H1 (cell line): ENCODE measurements around the gene ATP5PF. TPM values are rescaled to one million over a fixed set of nuclear protein-coding genes. Genes with fewer than 3 reads are reported as not detected.

ENCODE experiments used
- CTCF ChIA-PET: fragments of 300-600 bp; sonication (Branson Sonifier 250); formaldehyde crosslinking; loops from one replicate; lab custom pipeline; 2021; ENCODE audit not compliant: partially characterized antibody; lab: Charles Lee
- POLR2A ChIA-PET: fragments of 300-600 bp; sonication (Branson Sonifier 250); formaldehyde crosslinking; loops from one replicate; lab custom pipeline; 2021; ENCODE audit warnings: inconsistent platforms; ENCODE audit not compliant: partially characterized antibody; lab: Charles Lee
- DNase-seq, 2 experiments: peaks; one replicate each; pipeline versions ENCODE4 v3.0.0 to v3.0.0-alpha.2; 2010 to 2022; ENCODE audit warnings: low spot score in 2 of 2, low read depth in 1 of 2, mixed read lengths in 1 of 2
- FAIRE-seq: peaks from 2 replicates; lab custom pipeline; 2011; peaks lifted over from hg19 to GRCh38; lab: Jason Lieb, UNC
- H2AFZ ChIP-seq: 2 replicates; pipeline ENCODE4 v1.8.1; 2012; ENCODE audit warnings: low read length, inconsistent platforms
- H2AK5ac ChIP-seq: 2 replicates; pipeline ENCODE4 v1.6.1; 2013; ENCODE audit warnings: low read depth, low read length
- H2BK120ac ChIP-seq: replicated peaks from 2 replicates; pipeline ENCODE3; 2013; ENCODE audit warnings: low read depth, low read length, inconsistent platforms
- H2BK12ac ChIP-seq: 2 replicates; pipeline ENCODE4 v1.6.1; 2013; ENCODE audit warnings: low read depth, low read length
- H2BK15ac ChIP-seq: 2 replicates; pipeline ENCODE4 v1.6.1; 2013; ENCODE audit warnings: low read length
- H2BK20ac ChIP-seq: 2 replicates; pipeline ENCODE4 v1.6.1; 2013; ENCODE audit warnings: low read length
- H2BK5ac ChIP-seq: 2 replicates; pipeline ENCODE4 v1.6.1; 2013; ENCODE audit warnings: low read depth, low read length
- H3K14ac ChIP-seq: 2 replicates; pipeline ENCODE4 v1.6.1; 2013; ENCODE audit warnings: inconsistent platforms; ENCODE audit not compliant: insufficient read length
- H3K18ac ChIP-seq: 2 replicates; pipeline ENCODE4 v1.6.1; 2013; ENCODE audit warnings: low read length; ENCODE audit errors: extremely low read depth
- H3K23ac ChIP-seq: 2 replicates; pipeline ENCODE4 v1.6.1; 2013; ENCODE audit warnings: inconsistent platforms; ENCODE audit not compliant: insufficient read length
- H3K23me2 ChIP-seq: 2 replicates; pipeline ENCODE4 v1.6.1; 2013; ENCODE audit warnings: low read depth, low read length
- H3K27ac ChIP-seq: 2 replicates; pipeline ENCODE4 v1.6.1; 2011; ENCODE audit warnings: low read depth, low read length, inconsistent platforms
- H3K27me3 ChIP-seq, 4 experiments: replicated peaks in 1 of 4; 1 replicate in 1 of 4; 2 replicates in 3 of 4; pipeline versions ENCODE4 v1.6.1 to v1.8.1; 2011 to 2013; ENCODE audit warnings: low read length in 3 of 4, mild to moderate bottlenecking in 3 of 4, inconsistent platforms in 2 of 4, mixed read lengths in 2 of 4, moderate library complexity in 1 of 4; ENCODE audit not compliant: control insufficient read depth in 3 of 4, insufficient read depth in 3 of 4; ENCODE audit errors: extremely low read depth in 1 of 4
- H3K36me3 ChIP-seq, 4 experiments: 2 replicates each; pipeline versions ENCODE4 v1.6.1 to v1.8.1; 2011 to 2013; ENCODE audit warnings: mild to moderate bottlenecking in 4 of 4, low read length in 3 of 4, moderate library complexity in 2 of 4, control low read depth in 1 of 4, inconsistent platforms in 1 of 4; ENCODE audit not compliant: insufficient read depth in 4 of 4, control insufficient read depth in 2 of 4
- H3K4ac ChIP-seq: replicated peaks from 2 replicates; pipeline ENCODE3; 2013; ENCODE audit warnings: low read length, low read depth, mixed read lengths, inconsistent platforms; ENCODE audit not compliant: insufficient read length
- H3K4me1 ChIP-seq, 4 experiments: replicated peaks in 1 of 4; 1 replicate in 1 of 4; 2 replicates in 3 of 4; pipeline versions ENCODE4 v1.6.1 to v1.8.1; 2011 to 2013; ENCODE audit warnings: low read length in 3 of 4, inconsistent platforms in 2 of 4, mixed read lengths in 1 of 4; ENCODE audit not compliant: insufficient read depth in 4 of 4, control insufficient read depth in 3 of 4
- H3K4me2 ChIP-seq, 2 experiments: 2 replicates each; pipeline versions ENCODE4 v1.6.1 to v1.8.1; 2011 to 2013; ENCODE audit warnings: low read depth in 2 of 2, low read length in 2 of 2, control low read depth in 1 of 2, inconsistent platforms in 1 of 2, mild to moderate bottlenecking in 1 of 2; ENCODE audit not compliant: insufficient read depth in 1 of 2
- H3K4me3 ChIP-seq, 4 experiments: fragments of 200-600, 300-600 bp in 1 of 4; sonication (generic), shearing (Covaris generic), sonication (Bioruptor Twin) in 1 of 4; 2 replicates each; pipeline versions ENCODE4 v1.5.1 to v1.8.1; 2011 to 2016; ENCODE audit warnings: low read length in 4 of 4, low read depth in 3 of 4, control low read depth in 2 of 4, inconsistent platforms in 2 of 4, mild to moderate bottlenecking in 2 of 4, mixed read lengths in 1 of 4, moderate library complexity in 1 of 4; ENCODE audit not compliant: insufficient read depth in 2 of 4; ENCODE audit errors: extremely low read depth in 1 of 4
- H3K56ac ChIP-seq: replicated peaks from 2 replicates; pipeline ENCODE3; 2013; ENCODE audit warnings: low read depth, mild to moderate bottlenecking, mixed read lengths, low read length, inconsistent platforms; ENCODE audit not compliant: insufficient read length
- H3K79me1 ChIP-seq: 2 replicates; pipeline ENCODE4 v1.6.1; 2013; ENCODE audit warnings: low read depth, low read length, control low read depth
- H3K79me2 ChIP-seq, 2 experiments: 2 replicates each; pipeline versions ENCODE4 v1.6.1 to v1.8.1; 2012 to 2013; ENCODE audit warnings: low read length in 2 of 2, mild to moderate bottlenecking in 2 of 2, inconsistent platforms in 1 of 2; ENCODE audit not compliant: insufficient read depth in 2 of 2, control insufficient read depth in 1 of 2
- H3K9ac ChIP-seq, 4 experiments: replicated peaks in 1 of 4; 1 replicate in 1 of 4; 2 replicates in 3 of 4; pipeline versions ENCODE4 v1.6.1 to v1.8.1; 2011 to 2013; ENCODE audit warnings: low read depth in 3 of 4, low read length in 3 of 4, control low read depth in 2 of 4, mild to moderate bottlenecking in 2 of 4, moderate library complexity in 2 of 4, inconsistent platforms in 1 of 4; ENCODE audit errors: extremely low read depth in 1 of 4
- H3K9me3 ChIP-seq, 2 experiments: 2 replicates each; pipeline versions ENCODE4 v1.6.1 to v1.8.1; 2012 to 2013; ENCODE audit warnings: mild to moderate bottlenecking in 2 of 2, moderate library complexity in 2 of 2, control low read depth in 1 of 2, inconsistent platforms in 1 of 2, low read depth in 1 of 2, low read length in 1 of 2, mixed read lengths in 1 of 2; ENCODE audit not compliant: insufficient read depth in 2 of 2
- H4K20me1 ChIP-seq, 2 experiments: replicated peaks in 1 of 2; 2 replicates each; pipeline versions ENCODE3 to v1.8.1; 2011 to 2013; ENCODE audit warnings: inconsistent platforms in 2 of 2, low read length in 2 of 2, mild to moderate bottlenecking in 1 of 2; ENCODE audit not compliant: insufficient read depth in 2 of 2, control insufficient read depth in 1 of 2
- H4K5ac ChIP-seq: 2 replicates; pipeline ENCODE4 v1.6.1; 2013; ENCODE audit warnings: low read length, low read depth, mixed read lengths, inconsistent platforms; ENCODE audit not compliant: insufficient read length
- H4K8ac ChIP-seq: 2 replicates; pipeline ENCODE4 v1.8.0; 2013; ENCODE audit warnings: mild to moderate bottlenecking, moderate library complexity, low read length, inconsistent platforms; ENCODE audit not compliant: insufficient read depth; ENCODE audit errors: extremely low read depth
- H4K91ac ChIP-seq: replicated peaks from 2 replicates; pipeline ENCODE3; 2013; ENCODE audit warnings: low read length, mixed read lengths, inconsistent platforms; ENCODE audit not compliant: insufficient read length
- GTF2F1 ChIP-seq: IDR thresholded peaks from 2 replicates; pipeline ENCODE4 v1.6.1; 2012; ENCODE audit warnings: low read depth, low read length, improper control_type of control experiment, borderline replicate concordance
- JUND ChIP-seq: IDR thresholded peaks from 2 replicates; pipeline ENCODE4 v1.6.1; 2011; ENCODE audit warnings: mild to moderate bottlenecking, improper control_type of control experiment, low read length
- RAD21 ChIP-seq, 2 experiments: IDR thresholded peaks in 1 of 2; conservative IDR thresholded peaks in 1 of 2; 2 replicates each; pipeline ENCODE4 v1.6.1; 2011; ENCODE audit warnings: low read depth in 2 of 2, low read length in 2 of 2, improper control_type of control experiment in 1 of 2, inconsistent platforms in 1 of 2, mild to moderate bottlenecking in 1 of 2, moderate library complexity in 1 of 2
- WGBS, 2 experiments: shearing (Covaris generic) in 1 of 2; methylation state at CpG; one replicate each; pipeline versions ENCODE4 v1.1.6 to v1.1.7; 2013 to 2015; ENCODE audit warnings: low lambda C conversion rate in 2 of 2, mixed read lengths in 2 of 2, inconsistent platforms in 1 of 2, low coverage in 1 of 2, missing lambda C conversion rate in 1 of 2; ENCODE audit not compliant: insufficient replicate concordance in 2 of 2, insufficient coverage in 1 of 2, insufficient read length in 1 of 2; ENCODE audit errors: extremely low coverage in 1 of 2, missing lambda C conversion rate in 1 of 2; 5-methylcytosine and 5-hydroxymethylcytosine counted together
- polyA plus RNA-seq, 7 experiments: library from polyadenylated mRNA; depleted of rRNA in 3 of 7; stranded (reverse) in 5 of 7; unstranded in 2 of 7; fragments of >200 nt in 5 of 7; fragments of 200-250 nt in 2 of 7; gene quantifications; 1 replicate in 5 of 7; 2 replicates in 1 of 7; 4 replicates in 1 of 7; pipeline versions ENCODE4 v1.2.1 to v1.2.3, GENCODE V29; 2011 to 2013; ENCODE audit warnings: missing spikeins in 2 of 7, mixed read lengths in 2 of 7
- total RNA-seq: library from RNA; stranded (reverse); fragmentation: NEBNext Ultra II Directional; extraction: Animal tissue kit (Norgen Biotek cat#: 25700); gene quantifications from 2 replicates; pipeline ENCODE4 v1.2.1, GENCODE V29; 2021
- TF ChIP-seq, protein P1 (sequence below), 3 experiments: IDR thresholded peaks; 1 replicate in 2 of 3; 2 replicates in 1 of 3; pipeline versions ENCODE4 v1.5.1 to v1.6.1; 2011; ENCODE audit warnings: low read length in 3 of 3, mild to moderate bottlenecking in 3 of 3, inconsistent platforms in 2 of 3, low read depth in 1 of 3, moderate library complexity in 1 of 3; ENCODE audit not compliant: insufficient read depth in 1 of 3; ENCODE audit errors: control extremely low read depth in 1 of 3

The ATP5PF gene
- total and polyA plus RNA-seq, 2 of the 8 experiments (the other 6 are each of a cell fraction or from before 2014, with no cell fraction given): 135 to 240 TPM

DNA sequence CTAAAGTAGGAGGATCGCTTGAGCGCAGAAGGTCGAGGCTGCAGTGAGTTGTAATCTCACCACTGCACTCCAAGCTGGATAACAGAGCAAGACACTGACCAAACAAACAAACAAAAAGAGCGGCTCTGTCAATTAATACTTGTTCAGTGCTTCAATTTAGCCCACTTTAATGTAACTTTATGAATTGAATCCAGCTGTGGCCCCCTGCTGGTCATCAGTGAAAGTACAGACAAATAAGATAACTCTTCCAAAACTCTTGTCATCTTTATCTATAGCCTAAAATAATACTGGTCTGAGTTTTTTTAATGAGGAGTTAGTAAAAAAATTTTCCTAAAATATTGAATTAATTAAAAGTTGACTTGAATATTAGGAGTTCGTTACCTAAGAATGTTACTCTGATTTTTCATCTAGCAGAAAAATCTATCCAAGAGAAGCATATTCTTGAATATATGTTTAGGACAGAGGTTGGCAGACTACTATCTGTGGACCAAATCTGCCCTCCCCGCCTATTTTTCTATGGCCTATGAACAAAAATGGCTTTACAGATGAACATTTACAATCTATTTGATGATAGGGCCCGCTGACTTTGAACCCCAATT is 26.1 kb downstream of the ATP5PF start:
- Histone ChIP-seq H4K8ac (no peak overlapping the region), H3K4me3 (no peak overlapping the region), H3K4me1 (no peaks in the 10 kb centered on the region), H3K23me2 (no peaks in the 10 kb centered on the region; the same call in 1 of the 2 replicates), H3K27me3 (no peaks in the 10 kb centered on the region), H3K79me2 (no peaks in the 10 kb centered on the region), H3K23ac (no peak overlapping the region), H3K9me3 (no peaks in the 10 kb centered on the region), H2BK20ac (no peak overlapping the region), H4K5ac (no peak overlapping the region), H3K18ac (no peak overlapping the region), H3K14ac (no peak overlapping the region), H2BK5ac (no peak overlapping the region)
- CTCF ChIA-PET: interaction anchor here (0.6 to 2.8 kb wide), 21 partner anchors 10 to 307 kb away, joined by 3 to 29 read pairs (median 4); partner anchors contain the start of genes ATP5PF, GABPA and JAM2
- POLR2A ChIA-PET: interaction anchor here (1.5 kb wide), 1 partner anchor 27 kb away, joined by 3 read pairs; the partner anchor contains the start of genes ATP5PF and GABPA
- peak; percentile 37 to 56; a peak in 3 of 4 replicates for TF ChIP-seq RAD21 (IDR thresholded peaks at IDR 0.05 in 1 of 2, conservative IDR thresholded peaks at IDR 0.05 in 1 of 2; ENCODE audit: low read depth in 2 of 2, low read length in 2 of 2)
- no peak for TF ChIP-seq GTF2F1
- TF ChIP-seq, protein P1, sequence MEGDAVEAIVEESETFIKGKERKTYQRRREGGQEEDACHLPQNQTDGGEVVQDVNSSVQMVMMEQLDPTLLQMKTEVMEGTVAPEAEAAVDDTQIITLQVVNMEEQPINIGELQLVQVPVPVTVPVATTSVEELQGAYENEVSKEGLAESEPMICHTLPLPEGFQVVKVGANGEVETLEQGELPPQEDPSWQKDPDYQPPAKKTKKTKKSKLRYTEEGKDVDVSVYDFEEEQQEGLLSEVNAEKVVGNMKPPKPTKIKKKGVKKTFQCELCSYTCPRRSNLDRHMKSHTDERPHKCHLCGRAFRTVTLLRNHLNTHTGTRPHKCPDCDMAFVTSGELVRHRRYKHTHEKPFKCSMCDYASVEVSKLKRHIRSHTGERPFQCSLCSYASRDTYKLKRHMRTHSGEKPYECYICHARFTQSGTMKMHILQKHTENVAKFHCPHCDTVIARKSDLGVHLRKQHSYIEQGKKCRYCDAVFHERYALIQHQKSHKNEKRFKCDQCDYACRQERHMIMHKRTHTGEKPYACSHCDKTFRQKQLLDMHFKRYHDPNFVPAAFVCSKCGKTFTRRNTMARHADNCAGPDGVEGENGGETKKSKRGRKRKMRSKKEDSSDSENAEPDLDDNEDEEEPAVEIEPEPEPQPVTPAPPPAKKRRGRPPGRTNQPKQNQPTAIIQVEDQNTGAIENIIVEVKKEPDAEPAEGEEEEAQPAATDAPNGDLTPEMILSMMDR (IDR thresholded peaks at IDR 0.05; ENCODE audit: control extremely low read depth in 1 of 3, insufficient read depth in 1 of 3, low read depth in 1 of 3, low read length in 3 of 3): peak in 2 of 3 experiments; percentile 40 to 62; a peak in 2 of 4 replicates
- TF ChIP-seq JUND: no peak
- TF ChIP-seq, all 59 proteins: peak for 2
- no peak overlapping the region for H3K9ac ChIP-seq
- no peak overlapping the region for H2BK12ac ChIP-seq
- H3K4me2 ChIP-seq: no peak overlapping the region
- no peak overlapping the region for H3K56ac ChIP-seq
- H4K91ac ChIP-seq: no peak overlapping the region
- no peak overlapping the region for H2BK120ac ChIP-seq
- H2AK5ac ChIP-seq: no peak overlapping the region
- FAIRE-seq: peak; percentile 19
- H3K4ac ChIP-seq: no peak overlapping the region
- DNase-seq: no peak
- H2AFZ ChIP-seq: no peak overlapping the region
- H2BK15ac ChIP-seq: no peak overlapping the region
- no peaks in the 10 kb centered on the region for H3K79me1 ChIP-seq
- no peaks in the 10 kb centered on the region for H4K20me1 ChIP-seq
- no peaks in the 10 kb centered on the region for H3K36me3 ChIP-seq
- 75% methylated on average over 7 of the region's 7 CpGs; no CpG with 5 or more reads in 1 of the 2 experiments for WGBS, 2 experiments
- no peak overlapping the region for H3K27ac ChIP-seq
